K562 (cell line): ENCODE data around the gene GAMT. TPM values are rescaled to one million over a fixed set of nuclear protein-coding genes. Genes with fewer than 3 reads are reported as not detected.

ENCODE experiments used
- E2F3 ChIP-seq: fragments of 250-450 bp; sonication (Bioruptor Pico); IDR thresholded peaks from 2 replicates; pipeline ENCODE4 v1.4.0; 2020; ENCODE audit warnings: mild to moderate bottlenecking
- FOXK2 ChIP-seq, 2 experiments: fragments of 450-650 bp; IDR thresholded peaks in 1 of 2; conservative IDR thresholded peaks in 1 of 2; 2 replicates each; pipeline ENCODE4 v1.6.1; 2016; ENCODE audit warnings: low read depth in 2 of 2, mild to moderate bottlenecking in 1 of 2
- MXD1 ChIP-seq: fragments of 250-450 bp; sonication (Bioruptor Pico); IDR thresholded peaks from 2 replicates; pipeline ENCODE4 v1.8.0; 2021; ENCODE audit warnings: borderline replicate concordance, mild to moderate bottlenecking, moderate library complexity; ENCODE audit not compliant: poor library complexity, severe bottlenecking
- NELFE ChIP-seq: IDR thresholded peaks from 2 replicates; pipeline ENCODE4 v1.6.1; 2011; ENCODE audit warnings: mild to moderate bottlenecking; ENCODE audit not compliant: insufficient read depth, insufficient read length
- PHF8 ChIP-seq: fragments of 200-600 bp; sonication (generic); IDR thresholded peaks from 2 replicates; pipeline ENCODE4 v1.6.1; 2012; ENCODE audit warnings: mixed run types, mild to moderate bottlenecking, inconsistent platforms, low read length, moderate library complexity, borderline replicate concordance
- RBM14 ChIP-seq: fragments of 200-400 bp; formaldehyde crosslinking; IDR thresholded peaks from 2 replicates; pipeline ENCODE4 v1.6.1; 2018; ENCODE audit warnings: low read depth, mild to moderate bottlenecking, low read length, moderate library complexity, borderline replicate concordance; ENCODE audit not compliant: insufficient read depth
- SIN3A ChIP-seq, 2 experiments: fragments of 150-350 bp in 1 of 2; IDR thresholded peaks; 2 replicates each; pipeline ENCODE4 v1.6.1; 2011 to 2016; ENCODE audit warnings: borderline replicate concordance in 2 of 2, low read depth in 2 of 2, low read length in 2 of 2, mild to moderate bottlenecking in 2 of 2, moderate library complexity in 2 of 2; ENCODE audit not compliant: control insufficient read depth in 1 of 2
- STAT5A ChIP-seq: IDR thresholded peaks from 2 replicates; pipeline ENCODE4 v1.6.1; 2012; ENCODE audit warnings: low read length, inconsistent platforms, borderline replicate concordance
- TFAP4 ChIP-seq: sonication (generic); formaldehyde crosslinking; IDR thresholded peaks from 2 replicates; pipeline ENCODE4 v1.8.0; 2022; ENCODE audit warnings: missing genetic modification reagents, mild to moderate bottlenecking, moderate library complexity, borderline replicate concordance
- YY1 ChIP-seq, 3 experiments: IDR thresholded peaks; 2 replicates each; pipeline ENCODE4 v1.6.1; 2011; ENCODE audit warnings: low read length in 2 of 3, mild to moderate bottlenecking in 2 of 3, moderate library complexity in 2 of 3, borderline replicate concordance in 1 of 3, control low read depth in 1 of 3, low read depth in 1 of 3; ENCODE audit not compliant: insufficient read depth in 3 of 3, insufficient replicate concordance in 2 of 3, control insufficient read depth in 1 of 3, insufficient read length in 1 of 3; ENCODE audit errors: extremely low read depth in 1 of 3
- ZNF395 ChIP-seq: fragments of 200-800 bp; sonication (Bioruptor generic); IDR thresholded peaks from 2 replicates; pipeline ENCODE4 v1.6.1; 2017; ENCODE audit warnings: missing genetic modification characterization, missing compliant biosample characterization
- ZNF589 ChIP-seq: fragments of 200-800 bp; sonication (Bioruptor generic); IDR thresholded peaks from 2 replicates; pipeline ENCODE4 v1.6.1; 2016; ENCODE audit warnings: low read depth, missing genetic modification characterization, missing compliant biosample characterization
- ZNF592 ChIP-seq: fragments of 450-650 bp; IDR thresholded peaks from 2 replicates; pipeline ENCODE4 v1.6.1; 2017; ENCODE audit warnings: antibody characterized with exemption, mild to moderate bottlenecking
- ZNF707 ChIP-seq: fragments of 250-450 bp; sonication (Bioruptor Pico); conservative IDR thresholded peaks from 2 replicates; pipeline ENCODE4 v1.8.0; 2022; ENCODE audit warnings: inconsistent platforms, mild to moderate bottlenecking, moderate library complexity
- polyA plus RNA-seq, 8 experiments: library from polyadenylated mRNA; depleted of rRNA in 4 of 8; stranded (reverse) in 5 of 8; unstranded in 3 of 8; fragments of >200 nt; fragmentation: Nextera tagmentation in 2 of 8; fragmentation: Illumina TruSeq in 1 of 8; extraction: Ambion mirVana in 2 of 8; extraction: Trizol in 1 of 8; gene quantifications; 2 replicates each; pipeline versions ENCODE4 v1.2.1 to v1.2.3, GENCODE V29; 2011 to 2014; ENCODE audit warnings: inconsistent platforms in 1 of 8, missing spikeins in 1 of 8
- total RNA-seq, 7 experiments: library from RNA; depleted of rRNA in 6 of 7; stranded (reverse); fragments of >200 nt in 6 of 7; fragmentation: Illumina TruSeq in 2 of 7; extraction: Trizol in 2 of 7; gene quantifications; 2 replicates each; pipeline versions ENCODE4 v1.2.1 to v1.2.3, GENCODE V29; 2011 to 2021; ENCODE audit warnings: low replicate concordance in 1 of 7

Gene GAMT
- total and polyA plus RNA-seq, 9 of the 15 experiments (the other 6 are each of a cell fraction or from before 2014, with no cell fraction given), result 1.3 to 35.3 (median 27.2) TPM

- peak in 1 of 2 experiments; percentile 21; a peak in 1 of 4 replicates for TF ChIP-seq SIN3A (IDR thresholded peaks at IDR 0.05; ENCODE audit: borderline replicate concordance in 2 of 2, control insufficient read depth in 1 of 2, low read depth in 2 of 2, low read length in 2 of 2)
- peak; percentile 39; the same call in 1 of the 2 replicates for TF ChIP-seq TFAP4 (CRISPR knock-in tag)
- TF ChIP-seq RBM14, result 0 out of 2 replicates have a peak, but pooled peaks have one; percentile 10
- TF ChIP-seq ZNF589 (CRISPR knock-in tag), result no peak
- TF ChIP-seq YY1 (IDR thresholded peaks at IDR 0.05; ENCODE audit: borderline replicate concordance in 1 of 3, control insufficient read depth in 1 of 3, extremely low read depth in 1 of 3, insufficient read depth in 3 of 3, insufficient read length in 1 of 3, insufficient replicate concordance in 2 of 3, low read depth in 1 of 3, low read length in 2 of 3), result peak in 1 of 3 experiments; percentile 55
- 0 out of 2 replicates have a peak, but pooled peaks have one; percentile 52 for TF ChIP-seq ZNF395 (CRISPR knock-in tag)
- TF ChIP-seq ZNF707 (CRISPR knock-in tag), result no peak
- peak; percentile 70; the same call in 1 of the 2 replicates for TF ChIP-seq E2F3 (CRISPR knock-in tag)
- peak; percentile 4; the same call in 1 of the 2 replicates for TF ChIP-seq PHF8
- TF ChIP-seq NELFE, result no peak
- no peak for TF ChIP-seq STAT5A
- TF ChIP-seq MXD1 (CRISPR knock-in tag), result no peak
- TF ChIP-seq FOXK2 (conservative IDR thresholded peaks at IDR 0.05 in 1 of 2, IDR thresholded peaks at IDR 0.05 in 1 of 2; ENCODE audit: low read depth in 2 of 2), result peak in 1 of 2 experiments; percentile 24; a peak in 1 of 4 replicates
- TF ChIP-seq ZNF592, result peak; percentile 51; the same call in 1 of the 2 replicates
Observed at GRCh38 chr19:1408300-1409203, 7.2 kb upstream of the GAMT start (continued).
